IPS-NIHi11 (cell line): ENCODE data around the gene ALOX5AP.
A peak's percentile ranks its signal among the peaks of the same experiment; 100 is the strongest.
"Not testable (repeated sequence)": the region's sequence is repeated elsewhere in the genome, so short reads cannot be mapped to it uniquely, and the experiment has no call there.

Experiments
- DNase-seq: peaks from one replicate; pipeline ENCODE4 v3.0.0; 2012; ENCODE audit warnings: mixed read lengths, low spot score

Gene ALOX5AP

GRCh38 chr13:30737511-30738337 is 2.4 kb downstream of the ALOX5AP start:
- no peak for DNase-seq

GRCh38 chr13:30738526-30739236 is 3.3 kb downstream of the ALOX5AP start:
- DNase-seq = peak; percentile 30

- DNase-seq = no peak
These were observed 3.8 kb downstream of the ALOX5AP start for GRCh38 chr13:30739237-30739528.

- no peak for DNase-seq
These were observed 4.7 kb downstream of the ALOX5AP start for GRCh38 chr13:30739761-30740642.

- DNase-seq = no peak
These were observed 7.6 kb downstream of the ALOX5AP start for GRCh38 chr13:30742901-30743300.

- DNase-seq = no peak
These were observed 8.1 kb downstream of the ALOX5AP start for GRCh38 chr13:30743319-30744055.

GRCh38 chr13:30744056-30744680 is 8.8 kb downstream of the ALOX5AP start:
- no peak for DNase-seq

GRCh38 chr13:30744681-30745077 is 9.3 kb downstream of the ALOX5AP start:
- DNase-seq = no peak

GRCh38 chr13:30745906-30746686 is 10.8 kb downstream of the ALOX5AP start:
- DNase-seq = no peak

GRCh38 chr13:30746791-30747190 is 11.4 kb downstream of the ALOX5AP start:
- no peak for DNase-seq

GRCh38 chr13:30747845-30748244 is 12.5 kb downstream of the ALOX5AP start:
- not testable (repeated sequence) for DNase-seq

GRCh38 chr13:30748717-30749116 is 13.4 kb downstream of the ALOX5AP start:
- DNase-seq = no peak

- no peak for DNase-seq
These were observed 14.7 kb downstream of the ALOX5AP start for GRCh38 chr13:30750036-30750435.

- DNase-seq = no peak
These were observed 16.0 kb downstream of the ALOX5AP start for GRCh38 chr13:30751183-30751933.

GRCh38 chr13:30752201-30752797 is 17.0 kb downstream of the ALOX5AP start:
- no peak for DNase-seq

- DNase-seq = no peak
These were observed 17.8 kb downstream of the ALOX5AP start for GRCh38 chr13:30753030-30753616.

- DNase-seq = no peak
These were observed 20.3 kb downstream of the ALOX5AP start for GRCh38 chr13:30755678-30756077.

GRCh38 chr13:30757026-30757742 is 21.8 kb downstream of the ALOX5AP start:
- no peak for DNase-seq
